ENCODE results near the gene KBTBD8.
A peak's percentile ranks its signal among the peaks of the same experiment; 100 is the strongest.

KBTBD8 gene

GRCh38 chr3:66957367-66957766 lies 40.7 kb upstream of the KBTBD8 start:
- no peak for TF ChIP-seq CTCF (IDR thresholded peaks at IDR 0.05; ENCODE audit: control insufficient read depth, insufficient read depth, low read depth, low read length, missing control alignments)
- DNase-seq (ENCODE audit: low read depth), result no peak
- H3K4me3 ChIP-seq (ENCODE audit: control insufficient read depth, low read depth, low read length), result no peak overlapping the region

GRCh38 chr3:66958067-66958466 lies 40.0 kb upstream of the KBTBD8 start:
- no peak for TF ChIP-seq CTCF (IDR thresholded peaks at IDR 0.05; ENCODE audit: control insufficient read depth, insufficient read depth, low read depth, low read length, missing control alignments)
- DNase-seq (ENCODE audit: low read depth), result no peak
- H3K4me3 ChIP-seq (ENCODE audit: control insufficient read depth, low read depth, low read length), result no peak overlapping the region

GRCh38 chr3:66962664-66963063 lies 35.4 kb upstream of the KBTBD8 start:
- TF ChIP-seq CTCF (IDR thresholded peaks at IDR 0.05; ENCODE audit: control insufficient read depth, insufficient read depth, low read depth, low read length, missing control alignments), result no peak
- DNase-seq (ENCODE audit: low read depth), result no peak
- H3K4me3 ChIP-seq (ENCODE audit: control insufficient read depth, low read depth, low read length), result no peak overlapping the region

- no peak overlapping the region for H3K4me3 ChIP-seq (ENCODE audit: control insufficient read depth, low read depth, low read length)
- no peak for DNase-seq (ENCODE audit: low read depth)
- no peak for TF ChIP-seq CTCF (IDR thresholded peaks at IDR 0.05; ENCODE audit: control insufficient read depth, insufficient read depth, low read depth, low read length, missing control alignments)
These were observed 26.9 kb upstream of the KBTBD8 start for GRCh38 chr3:66971245-66971644.

GRCh38 chr3:66971891-66972551 lies 26.1 kb upstream of the KBTBD8 start:
- DNase-seq (ENCODE audit: low read depth), result peak; percentile 10
- peak; percentile 90 for TF ChIP-seq CTCF (IDR thresholded peaks at IDR 0.05; ENCODE audit: control insufficient read depth, insufficient read depth, low read depth, low read length, missing control alignments)
- H3K4me3 ChIP-seq (ENCODE audit: control insufficient read depth, low read depth, low read length), result peak overlapping the region; percentile 24

GRCh38 chr3:66980791-66981190 lies 17.3 kb upstream of the KBTBD8 start:
- no peak overlapping the region for H3K4me3 ChIP-seq (ENCODE audit: control insufficient read depth, low read depth, low read length)
- no peak for TF ChIP-seq CTCF (IDR thresholded peaks at IDR 0.05; ENCODE audit: control insufficient read depth, insufficient read depth, low read depth, low read length, missing control alignments)
- no peak for DNase-seq (ENCODE audit: low read depth)

Data from AG09309 (cell line).